Activated CD4-positive, CD25-positive, alpha-beta regulatory T cell treated with anti-CD3 and anti-CD28 coated beads, Interleukin-2, amount 50 U/mL, for 16 hours (primary cell): ENCODE results near the gene TMEM258.

Source experiments
- DNase-seq: peaks from one replicate; pipeline ENCODE4 v3.0.0-alpha.2; 2020; ENCODE audit warnings: low read depth, low spot score

The TMEM258 gene

DNA sequence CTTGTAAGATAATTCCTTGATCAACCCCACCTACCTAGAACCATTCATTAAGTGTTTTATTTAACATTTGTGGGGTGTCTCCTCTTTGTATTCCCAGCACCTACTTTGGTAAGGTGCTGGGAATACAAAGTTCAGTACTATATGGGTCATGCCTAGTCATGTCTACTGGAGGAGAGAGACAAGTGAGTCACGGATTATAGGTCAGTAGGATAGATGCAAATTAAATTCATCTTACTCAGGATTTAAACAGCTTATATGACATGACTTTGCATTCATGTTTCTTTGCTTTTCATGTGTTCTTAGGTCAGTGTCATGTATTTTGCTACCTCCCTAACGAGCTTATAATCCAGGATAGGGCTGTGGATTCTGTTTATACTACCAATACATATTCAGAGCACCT, 27.8 kb upstream of the TMEM258 start:
- DNase-seq, result no peak

DNA sequence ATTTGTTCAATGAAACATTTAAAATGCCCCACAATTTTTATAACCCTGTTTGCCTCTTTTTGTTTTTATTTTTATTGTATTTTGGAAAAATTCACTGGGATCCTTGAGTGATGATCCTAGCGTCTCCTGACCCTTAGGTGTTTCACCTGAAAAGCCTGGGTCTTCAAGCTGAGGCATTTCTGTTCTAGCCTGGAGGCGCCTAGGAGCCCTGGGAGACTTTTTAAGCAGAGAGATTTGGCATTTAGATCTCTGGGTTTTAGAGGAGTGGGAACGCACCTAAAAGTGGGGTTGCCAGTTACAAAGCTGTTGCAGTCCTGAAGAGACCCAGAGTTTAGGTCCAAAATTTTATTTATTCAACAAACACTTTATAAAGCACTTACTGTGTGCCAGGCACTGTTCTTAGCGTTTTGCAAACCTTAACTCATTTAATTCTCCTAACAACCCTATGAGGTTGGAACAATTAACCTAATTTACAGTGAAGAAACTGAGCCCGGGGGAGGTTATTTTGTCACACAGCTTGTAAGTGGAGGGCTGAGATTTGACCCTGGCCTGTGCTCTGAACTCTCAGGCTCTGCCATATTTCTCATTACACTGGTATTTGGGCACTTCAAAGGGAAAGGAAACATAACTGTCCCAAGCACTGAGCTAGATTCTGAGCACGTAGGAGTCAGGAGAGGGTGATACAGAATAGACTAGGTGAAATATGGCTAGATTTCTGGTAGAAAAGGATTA, 25.2 kb upstream of the TMEM258 start:
- DNase-seq, result no peak

DNA sequence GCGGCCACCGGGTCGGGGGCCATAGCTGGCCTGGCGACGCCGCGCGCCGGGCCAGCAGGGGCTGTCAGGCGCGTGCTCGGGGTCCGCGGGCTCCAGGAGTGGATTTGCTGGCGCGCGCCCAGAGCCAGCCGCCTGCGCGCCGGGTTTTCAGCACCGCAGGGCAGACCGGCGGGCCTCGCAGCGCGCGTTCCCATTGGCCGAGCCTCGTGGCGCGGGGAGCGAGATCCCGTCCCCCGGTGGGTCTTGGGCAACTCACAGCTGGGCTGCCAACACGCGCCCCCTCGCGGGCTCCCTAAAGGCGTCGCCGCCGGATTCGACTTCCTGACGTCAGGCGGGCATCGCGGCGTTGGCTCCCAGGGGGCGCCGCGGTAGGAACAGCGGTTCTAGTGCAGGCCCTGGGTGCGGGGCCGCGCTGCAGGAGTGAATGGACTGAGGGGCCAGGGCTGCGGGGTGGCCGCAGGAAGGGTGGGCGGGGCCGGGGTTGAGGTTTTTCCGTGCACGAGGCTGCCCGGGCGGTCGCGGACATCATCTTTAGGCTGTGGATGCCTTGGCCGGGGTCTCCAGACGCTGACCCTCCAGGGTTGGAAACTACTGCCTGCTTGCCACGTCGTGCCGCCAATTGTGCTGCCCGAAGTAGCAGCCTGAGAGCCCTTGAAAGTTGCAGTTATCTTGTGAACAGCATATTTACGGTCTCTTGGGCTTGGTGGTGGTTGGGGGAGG, 24.5 kb upstream of the TMEM258 start, which contains the start of gene FADS1:
Gene FADS1 (minus strand): TSS at position 268 of the 720 bp plus-strand sequence. CDS start 74 bp downstream, at position 194.
- DNase-seq, result peak; percentile 37

DNA sequence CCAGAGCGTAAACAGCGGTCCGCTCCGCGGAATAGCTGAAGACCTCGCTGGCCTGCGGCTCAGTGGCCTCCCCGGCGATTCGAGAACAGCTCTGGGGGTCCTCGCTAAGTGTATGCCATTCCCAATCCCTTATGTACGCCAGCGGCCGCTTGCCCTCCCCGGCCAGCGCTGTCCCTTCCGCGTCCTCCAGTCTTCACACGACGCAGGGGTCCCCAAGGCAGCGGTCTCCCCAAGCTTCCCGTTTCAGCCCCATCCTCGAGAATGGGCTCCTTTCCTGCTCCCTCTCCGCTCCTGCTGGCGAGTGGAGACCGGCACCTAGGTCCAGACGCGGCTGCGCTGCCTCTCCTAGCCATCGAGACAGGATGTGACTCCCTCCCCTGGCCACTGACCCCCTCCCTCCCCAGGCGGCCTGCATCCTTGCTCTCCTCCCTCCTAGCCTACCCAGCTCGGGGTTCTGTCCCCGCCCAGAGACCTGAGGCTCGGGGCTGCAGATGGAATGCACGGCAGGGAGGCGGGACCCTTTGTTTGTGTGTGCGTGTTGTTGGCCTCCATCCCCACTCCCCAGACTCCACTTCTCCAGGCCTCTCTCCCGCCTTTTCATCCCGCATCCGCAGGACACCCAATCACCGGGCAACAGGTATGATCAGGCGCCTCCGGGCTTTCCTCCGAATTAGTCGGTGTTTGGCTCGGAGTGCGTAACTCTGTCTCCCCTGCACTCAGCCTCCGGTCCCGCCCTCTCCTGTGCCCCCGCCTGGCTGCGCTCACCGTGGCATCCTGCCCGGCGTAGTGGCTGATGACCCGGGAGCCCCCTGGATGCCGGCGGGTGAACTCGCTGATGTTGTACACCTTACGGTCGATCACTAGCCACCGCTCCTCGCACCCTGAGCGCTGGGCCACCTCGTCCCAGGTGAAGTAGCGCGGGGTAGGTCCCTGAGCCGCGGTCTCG, 23.7 kb upstream of the TMEM258 start:
- no peak for DNase-seq

DNA sequence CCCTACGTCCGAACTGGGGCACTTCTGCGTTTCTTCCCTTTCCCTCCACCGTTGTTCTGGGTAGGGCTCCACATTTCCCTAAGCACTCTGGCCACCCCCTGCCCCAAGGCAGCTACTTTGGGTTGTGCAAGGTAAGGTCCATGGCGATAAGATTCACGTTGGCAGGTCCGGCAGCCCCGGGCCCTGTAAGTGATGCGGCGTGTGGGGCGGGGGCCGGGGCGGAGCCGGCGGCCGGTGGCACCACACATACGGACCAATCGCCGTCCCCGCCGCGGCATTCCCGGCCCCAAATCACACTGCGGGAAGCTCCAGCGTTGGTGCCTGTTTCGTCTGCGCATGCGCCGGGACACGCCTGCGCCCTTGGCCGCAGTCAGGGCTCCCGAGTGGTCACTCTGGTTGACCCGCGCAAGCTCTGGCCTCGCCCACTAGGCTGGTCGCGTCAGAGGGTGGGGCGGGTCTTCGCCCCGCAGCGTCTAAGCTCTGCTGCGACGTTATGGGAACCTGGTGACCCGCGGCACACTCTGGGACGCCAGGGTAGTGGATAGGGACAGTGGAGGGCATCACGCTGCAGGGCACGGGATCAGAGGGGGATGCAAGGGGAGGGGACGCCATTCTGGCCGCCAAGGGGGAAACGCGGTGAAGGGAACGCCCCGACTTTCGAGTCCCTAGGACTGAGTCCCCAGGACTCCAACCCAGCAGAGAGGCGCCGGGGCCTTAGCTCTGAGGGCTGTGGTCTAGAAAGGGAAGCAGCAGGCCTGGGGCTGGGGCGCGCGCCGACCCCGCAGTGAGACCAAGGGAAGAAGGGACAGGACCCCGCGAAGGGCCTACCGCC, 22.8 kb upstream of the TMEM258 start:
- no peak for DNase-seq

DNA sequence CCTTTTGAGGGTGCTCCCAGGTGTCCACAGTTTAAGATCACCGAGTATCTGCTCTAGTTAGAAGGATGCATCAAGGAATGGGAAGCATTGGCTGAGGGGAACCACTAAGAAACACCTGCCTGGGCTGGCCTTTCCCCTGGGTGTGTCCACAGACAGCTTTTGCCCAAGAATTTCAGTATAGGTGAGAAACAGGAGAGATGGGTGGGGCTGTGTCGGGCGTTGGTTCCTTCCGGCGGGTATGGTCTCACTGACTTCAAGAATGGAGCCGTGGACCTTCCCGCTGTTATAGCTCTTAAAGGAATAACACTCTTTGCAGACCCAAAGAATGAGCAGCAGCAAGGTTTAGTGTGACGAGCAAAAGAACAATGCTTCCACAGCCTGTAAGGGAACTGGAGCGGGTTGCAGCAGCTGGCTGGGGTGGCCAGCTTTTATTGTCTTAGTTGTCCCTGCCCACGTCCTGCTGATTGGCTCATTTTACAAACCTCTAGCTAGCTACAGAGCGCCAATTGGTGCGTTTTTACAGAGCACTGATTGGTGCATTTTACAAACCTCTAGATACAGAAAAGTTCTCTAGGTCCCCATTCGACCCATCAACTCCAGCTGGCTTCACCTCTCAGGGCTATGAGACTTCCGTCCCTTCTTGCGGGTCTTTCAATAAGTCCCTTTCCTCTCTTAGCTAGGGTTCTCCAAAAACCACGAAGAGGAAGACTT, 22.0 kb upstream of the TMEM258 start:
- DNase-seq, result no peak

DNA sequence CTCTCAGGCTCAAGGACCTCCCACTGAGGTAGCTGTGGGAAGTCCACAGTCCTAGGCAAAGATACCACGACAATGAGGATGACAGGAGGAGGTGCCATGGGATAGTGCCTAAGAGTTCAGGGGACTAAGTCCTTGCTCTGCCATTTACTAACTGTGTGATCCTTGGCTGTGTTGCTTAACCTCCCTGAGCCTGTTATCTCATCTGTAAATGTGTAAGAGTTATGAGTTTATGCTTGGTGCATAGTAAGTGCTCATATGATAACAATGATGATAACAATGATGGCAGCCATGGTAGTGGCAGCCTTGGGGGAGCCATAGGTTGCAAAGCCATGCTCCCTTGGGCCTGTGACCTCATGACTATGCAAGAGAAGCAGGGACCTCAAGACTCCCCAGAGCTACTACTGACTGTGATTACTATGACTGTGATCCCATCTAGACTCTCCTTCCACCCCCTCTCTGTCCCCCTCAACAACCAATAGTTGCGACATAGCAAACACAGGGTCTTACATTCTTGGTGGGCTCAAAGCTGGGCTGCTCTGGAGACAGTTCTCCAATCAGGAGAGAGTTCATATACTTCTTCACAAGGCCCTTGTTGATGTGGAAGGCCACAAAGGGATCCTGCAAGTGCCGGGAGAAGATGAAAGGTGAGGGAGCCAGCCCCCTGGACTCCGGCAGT, 20.5 kb upstream of the TMEM258 start:
- no peak for DNase-seq

DNA sequence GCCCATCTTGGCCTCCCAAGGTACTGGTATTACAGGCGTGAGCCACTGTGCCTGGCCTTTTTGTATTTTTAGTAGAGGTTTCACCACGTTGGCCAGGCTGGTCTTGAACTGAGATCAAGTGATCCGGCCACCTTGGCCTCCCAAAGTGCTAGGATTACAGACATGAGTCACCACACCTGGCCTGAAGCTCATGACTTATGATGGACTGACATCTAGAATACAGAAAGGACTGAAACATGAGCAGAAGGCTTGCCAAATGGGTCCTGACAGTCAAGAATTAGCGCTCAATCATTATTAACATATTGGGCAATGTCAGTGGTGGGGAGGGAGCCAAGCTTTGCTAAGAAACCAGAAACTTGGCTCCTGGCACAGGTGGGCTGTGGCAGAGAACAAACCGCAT, 19.4 kb upstream of the TMEM258 start:
- no peak for DNase-seq

DNA sequence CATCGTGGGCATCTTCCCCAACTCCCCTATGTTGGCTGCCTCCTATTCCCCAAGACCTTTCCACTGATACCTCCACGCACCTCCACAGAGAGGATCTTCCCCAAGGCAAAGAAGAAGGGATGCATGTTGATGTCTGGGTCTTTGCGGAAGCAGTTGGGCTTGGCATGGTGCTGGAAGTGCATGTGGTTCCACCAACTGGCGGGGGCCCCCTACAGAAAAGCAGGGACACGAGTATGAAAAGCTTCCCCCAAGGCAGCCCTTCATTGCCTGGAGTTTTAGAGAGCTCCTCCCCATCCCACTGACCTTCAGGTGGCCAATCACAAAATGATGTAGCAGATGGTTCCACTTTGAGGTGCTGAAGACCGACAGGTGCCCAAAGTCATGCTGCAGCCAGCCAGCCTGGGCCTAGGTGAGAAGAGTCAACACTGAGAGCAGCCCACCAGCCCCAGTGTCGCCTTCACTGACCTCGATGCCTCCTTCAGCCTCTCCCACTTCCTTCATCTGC, 18.3 kb upstream of the TMEM258 start:
- DNase-seq, result no peak

DNA sequence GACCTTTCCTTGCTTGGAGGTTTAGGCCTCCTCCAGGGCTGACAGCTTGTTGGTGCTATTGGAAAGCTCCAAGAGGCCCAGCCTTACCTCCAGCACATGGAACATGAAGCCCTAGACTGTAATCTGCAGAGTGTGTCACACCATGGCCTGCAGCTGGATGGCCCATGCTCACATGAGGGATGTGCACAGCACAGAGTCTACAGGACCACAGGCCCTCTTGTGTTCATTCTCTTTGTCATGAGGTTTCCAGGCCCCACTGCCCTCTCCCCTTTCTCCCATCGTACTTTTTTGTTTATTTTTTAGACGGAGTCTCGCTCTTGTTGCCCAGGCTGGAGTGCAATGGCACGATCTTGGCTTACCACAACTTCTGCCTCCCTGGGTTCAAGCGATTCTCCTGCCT, 14.4 kb upstream of the TMEM258 start:
- no peak for DNase-seq

DNA sequence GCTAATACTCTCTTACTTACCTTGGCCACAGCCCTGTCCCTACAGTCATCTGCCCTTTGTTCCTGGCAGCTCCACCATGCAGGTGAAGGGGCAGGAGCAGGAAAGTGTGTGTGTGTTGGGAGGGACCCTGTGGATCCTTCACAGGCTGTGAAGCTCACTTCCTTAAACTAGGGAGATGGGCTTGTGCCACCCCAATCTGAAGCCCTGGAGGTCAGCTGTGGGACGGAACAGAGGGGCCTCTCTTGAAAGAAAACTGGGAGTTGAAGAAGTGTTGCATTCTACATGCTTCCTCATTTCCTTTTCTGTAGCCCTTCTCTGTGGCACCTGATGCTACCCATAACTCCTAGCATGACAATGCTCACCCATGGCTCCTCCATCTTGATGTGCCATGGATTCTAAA, 12.7 kb upstream of the TMEM258 start:
- DNase-seq, result no peak

DNA sequence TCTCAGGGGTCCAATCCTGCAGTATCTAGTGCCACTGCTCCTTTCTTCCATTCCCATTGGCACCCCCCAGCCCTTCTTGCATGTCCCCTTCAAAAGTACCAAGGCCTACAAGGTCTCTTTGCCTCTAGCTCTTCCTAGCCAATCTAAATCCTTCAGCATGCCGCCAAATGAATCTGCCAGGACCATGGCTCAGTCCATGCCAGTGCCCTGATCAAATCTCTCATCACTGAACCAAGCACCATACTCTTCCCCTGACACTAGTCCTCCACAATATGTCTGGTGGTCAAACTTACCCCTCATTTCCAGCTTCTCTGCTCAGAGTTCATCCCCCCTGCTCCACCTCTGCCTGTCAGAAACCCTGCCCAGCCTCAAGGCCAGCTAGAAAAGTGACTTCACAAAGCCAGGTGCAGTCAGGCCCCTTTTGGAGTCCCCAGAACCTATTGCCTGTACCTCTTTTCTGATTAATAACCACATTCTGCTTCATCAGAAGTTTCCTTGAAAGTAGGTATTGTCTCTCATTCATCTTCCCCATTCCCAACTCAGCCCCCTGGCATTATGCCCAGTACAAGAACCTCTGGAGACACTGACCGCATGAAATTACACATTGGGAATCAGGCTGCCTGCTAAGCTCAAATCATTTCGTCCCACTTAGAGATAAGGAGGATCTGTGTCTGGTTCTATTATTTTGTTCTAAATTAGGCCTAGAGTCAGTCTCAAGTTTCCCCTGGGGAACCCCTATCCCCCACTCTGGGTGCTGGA, 11.7 kb upstream of the TMEM258 start:
- DNase-seq, result no peak

DNA sequence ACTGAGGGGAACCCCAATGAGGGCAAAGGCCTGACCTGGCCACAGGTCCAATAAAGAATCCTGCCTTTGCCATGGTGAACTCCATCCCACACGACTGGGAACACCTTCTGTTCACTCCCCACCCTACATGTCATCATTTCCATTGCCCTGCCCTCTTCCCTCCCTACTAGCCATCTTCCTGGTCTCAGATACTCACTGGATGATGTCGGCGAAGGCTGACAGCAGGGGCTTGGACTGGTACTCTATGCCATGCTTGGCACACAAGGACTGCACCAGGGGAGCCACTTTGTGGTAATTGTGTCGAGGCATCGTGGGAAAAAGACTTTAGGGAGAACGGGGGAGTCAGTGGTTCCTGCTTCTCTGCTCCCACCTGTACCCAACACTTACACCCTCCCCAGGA, 10.2 kb upstream of the TMEM258 start:
- no peak for DNase-seq

DNA sequence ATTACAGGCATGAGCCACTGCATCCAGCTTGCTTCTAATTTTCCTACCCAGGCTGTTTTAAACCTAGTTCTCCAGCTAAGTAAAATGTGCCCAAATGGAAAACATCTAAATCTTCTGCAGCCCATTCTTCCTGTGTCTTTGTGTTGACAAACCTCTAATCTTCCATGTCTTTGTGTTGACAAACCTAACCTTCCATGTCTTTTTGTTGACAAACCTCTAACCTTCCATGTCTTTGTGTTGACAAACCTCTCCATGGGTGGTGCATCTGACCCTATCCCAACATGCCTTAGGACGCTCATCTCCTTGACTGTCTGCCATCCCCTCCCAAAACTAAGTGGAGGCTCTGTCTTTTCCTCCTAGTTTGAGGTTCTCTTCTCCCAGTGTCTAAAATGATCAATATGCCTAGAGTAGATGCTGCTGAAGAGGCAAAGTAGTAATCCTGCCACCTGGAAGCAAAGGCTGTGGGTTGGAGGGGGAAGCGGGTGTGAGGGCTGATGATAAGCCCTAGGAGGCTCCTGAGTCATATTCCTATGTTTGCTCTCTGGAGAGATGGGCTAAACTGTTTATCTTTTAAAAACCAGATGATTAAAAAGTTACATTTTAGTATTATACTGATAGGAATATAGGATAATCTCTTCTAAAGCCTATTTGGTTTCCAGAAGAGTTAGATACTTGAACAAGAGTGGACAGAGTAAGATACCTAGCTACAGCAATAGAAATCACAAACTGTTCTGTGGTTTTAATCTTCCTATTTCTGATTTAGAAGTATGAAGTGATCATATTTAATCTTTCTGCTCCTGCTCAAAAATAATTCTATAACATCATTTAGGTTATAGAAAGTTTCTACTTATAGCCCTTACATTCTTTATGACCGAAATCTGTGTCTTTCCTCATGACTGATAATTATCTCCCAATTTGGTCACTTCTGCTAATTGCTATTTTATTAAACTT, 8.2 kb upstream of the TMEM258 start:
- DNase-seq, result no peak

DNA sequence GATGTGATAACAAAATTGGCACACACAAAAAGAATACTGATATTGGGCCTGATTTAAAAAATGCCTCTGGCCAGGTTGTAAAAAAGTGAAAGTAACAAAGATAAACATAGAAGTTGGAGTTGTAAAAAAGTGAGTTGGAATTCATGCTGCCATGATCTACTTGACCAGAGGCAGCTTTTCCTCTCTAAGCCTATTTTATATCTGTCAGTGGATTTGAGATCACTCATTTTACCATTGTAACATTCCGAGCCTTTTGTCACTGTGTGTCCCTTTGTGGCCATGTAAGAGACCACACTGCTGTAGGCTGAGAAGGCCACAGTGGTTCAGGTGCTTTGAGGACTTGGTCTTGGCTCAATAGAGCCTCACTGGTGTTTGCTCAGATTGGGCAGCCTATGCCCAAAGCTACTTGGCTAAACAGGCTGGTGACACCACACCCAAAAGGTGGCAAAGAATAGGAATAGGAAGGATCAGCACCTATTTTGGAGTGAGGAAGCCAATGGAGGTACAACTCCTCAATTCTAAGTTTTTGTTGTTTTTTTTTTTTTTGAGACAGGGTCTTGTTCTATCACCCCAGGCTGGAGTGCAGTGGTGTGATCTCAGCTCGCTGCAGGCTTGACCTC, 7.4 kb upstream of the TMEM258 start:
- DNase-seq, result no peak

DNA sequence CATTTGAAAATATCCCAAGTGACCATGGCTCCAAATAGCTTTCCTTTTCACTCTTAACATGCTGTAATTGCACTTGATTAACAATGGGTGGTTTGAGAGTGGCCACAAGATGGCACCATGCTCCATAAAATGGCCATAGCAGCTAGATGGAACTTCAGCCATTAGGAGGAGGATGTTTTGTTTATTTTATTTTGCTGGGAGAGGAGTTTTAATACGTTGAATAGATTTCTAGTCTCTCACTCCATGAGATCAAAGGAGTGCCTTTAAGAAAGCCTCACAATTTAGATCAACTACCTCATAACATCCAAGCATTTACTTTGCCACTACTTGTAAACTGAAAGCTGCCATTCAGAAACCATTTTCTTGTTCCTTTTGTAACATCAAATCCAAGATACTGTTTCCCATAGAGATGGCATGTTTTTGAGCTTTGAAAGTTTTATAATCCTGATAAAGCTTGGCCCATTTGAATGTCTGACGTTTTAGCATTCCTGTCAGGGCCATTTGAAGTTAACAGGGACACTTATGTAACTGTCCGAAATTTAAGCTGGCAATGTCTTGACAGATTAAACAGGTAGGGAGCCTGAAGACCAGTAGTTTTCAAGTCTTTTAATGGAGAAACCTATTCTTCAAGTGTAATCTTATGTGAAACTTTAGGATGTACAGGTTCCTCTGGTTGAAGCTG, 5.0 kb upstream of the TMEM258 start:
- peak; percentile 54 for DNase-seq
